Posterior vena cava (tissue), 2 donors: Measurements from ENCODE around the gene FGF14. TPM values are rescaled to one million over a fixed set of nuclear protein-coding genes. Genes with fewer than 3 reads are reported as not detected.

Experiments
- DNase-seq: peaks from one replicate; pipeline ENCODE4 v3.0.0-alpha.2; 2020; ENCODE audit warnings: low spot score
- intact Hi-C, 2 donors: fragments of 100-400 bp; cut with DNase I; formaldehyde crosslinking; loops; one replicate each; pipeline versions ENCODE4 v1.14.1 to v1.14.2; 2022 to 2023
- total RNA-seq, 2 donors: library from RNA; stranded (reverse); fragmentation: NEBNext Ultra II Directional; extraction: Animal tissue kit (Norgen Biotek cat#: 25700); gene quantifications; one replicate each; pipeline ENCODE4 v1.2.1, GENCODE V29; 2021
- donor health status: DM: yes; HTN: yes; CAD: no.
- donor health status: DM: yes; HTN: yes; CAD: no.

FGF14 gene
- total RNA-seq, 2 donors from 2014 or later = 4.6 to 6.6 TPM

DNA sequence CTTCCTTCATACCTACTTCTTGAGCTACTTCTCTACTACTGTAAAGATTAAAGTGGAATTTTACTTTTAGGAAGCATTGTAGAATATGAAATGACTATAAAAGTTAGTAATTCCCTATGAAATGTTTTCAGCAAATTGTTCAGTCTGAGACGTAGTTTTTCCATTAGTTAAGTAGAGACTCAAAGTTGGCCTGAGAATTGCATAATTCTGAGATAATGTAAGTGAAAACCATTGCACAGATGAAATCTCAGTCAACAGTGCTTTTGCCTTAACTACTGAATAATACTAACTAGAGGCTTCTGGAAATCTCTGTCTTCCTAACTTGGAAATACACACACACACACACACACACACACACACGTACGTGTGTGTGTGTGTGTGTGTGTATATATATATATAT is 125.9 kb downstream of the FGF14 start:
- intact Hi-C loops = no loop called here
- DNase-seq = no peak

DNA sequence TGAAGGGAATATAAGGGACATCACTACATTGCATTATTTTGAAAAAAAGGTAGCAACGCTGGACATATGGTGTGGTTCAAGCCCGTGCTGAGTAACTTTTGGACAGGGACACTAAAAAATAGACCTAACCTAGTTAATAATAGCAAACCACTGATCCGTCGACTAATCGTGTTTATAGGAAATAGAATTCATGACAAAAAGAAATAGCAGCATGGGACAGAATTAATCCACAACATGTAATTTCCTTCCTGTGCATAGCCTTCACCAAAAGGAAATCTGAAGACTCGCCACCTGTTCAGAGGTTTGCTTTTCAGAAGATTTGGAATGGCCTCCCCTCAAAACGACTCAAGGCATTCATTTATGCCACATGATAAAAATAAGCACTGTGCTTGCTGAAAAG is 128.7 kb downstream of the FGF14 start:
- DNase-seq = no peak
- intact Hi-C loops = no loop called here

DNA sequence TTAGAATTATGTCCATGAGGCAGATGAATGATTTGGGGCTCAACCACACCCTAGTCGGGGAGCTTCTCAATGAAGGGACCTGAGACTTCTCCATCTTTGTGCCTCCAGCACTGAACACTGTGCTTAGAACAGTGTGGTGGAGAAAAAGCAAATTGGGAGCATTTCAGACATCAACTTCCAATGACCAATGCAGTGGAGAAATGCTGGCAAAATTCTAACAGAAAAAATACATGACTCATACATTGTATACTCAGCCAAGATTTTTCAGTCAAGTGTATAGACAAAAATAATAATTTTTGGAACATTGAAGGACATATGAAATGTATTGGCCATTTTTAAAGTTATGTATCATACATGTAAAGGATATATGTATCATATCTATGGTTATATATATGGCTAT is 134.7 kb downstream of the FGF14 start:
- no peak for DNase-seq
- intact Hi-C loops = no loop called here

DNA sequence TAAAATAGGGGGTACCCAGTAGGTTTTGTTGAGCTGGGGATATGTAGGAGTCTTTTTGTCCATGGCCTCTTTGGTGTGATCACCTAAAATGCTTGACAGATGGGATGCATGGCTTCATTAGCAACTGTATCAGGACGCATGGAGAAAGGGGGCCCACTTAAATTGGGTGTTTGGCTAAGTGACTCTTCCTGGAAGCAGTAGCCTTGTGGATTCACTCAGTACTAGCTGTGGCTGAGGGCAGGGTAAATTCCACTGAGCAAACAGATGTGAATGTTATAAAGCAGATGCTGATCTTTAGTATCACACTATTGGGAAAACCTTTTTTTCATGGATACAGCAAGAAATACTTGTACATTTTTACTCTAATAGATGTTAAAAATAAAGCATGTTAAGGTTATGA is 140.0 kb downstream of the FGF14 start:
- intact Hi-C loops = no loop called here

DNA sequence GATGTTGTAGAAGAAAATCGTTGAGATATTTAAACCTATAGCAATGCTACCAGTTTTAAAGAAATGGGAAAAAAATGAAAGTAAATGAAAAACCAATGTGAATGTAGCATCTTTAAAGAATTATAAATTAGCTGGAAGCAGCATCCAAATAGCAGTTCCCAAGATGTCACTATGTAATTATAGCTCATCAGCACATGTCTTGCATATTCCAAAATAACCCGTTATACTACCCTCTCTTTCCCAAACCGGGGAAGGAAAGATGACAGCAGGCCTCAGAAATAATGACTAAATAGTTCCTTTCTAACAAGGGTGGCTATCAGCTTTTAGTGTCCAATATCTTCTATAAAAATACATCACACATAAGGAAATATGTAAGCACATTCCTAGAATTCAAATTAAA is 140.5 kb downstream of the FGF14 start:
- no peak for DNase-seq
- intact Hi-C loops = no loop called here

More for the DNA sequence above, 140.0 kb downstream of the FGF14 start:
- DNase-seq = no peak

DNA sequence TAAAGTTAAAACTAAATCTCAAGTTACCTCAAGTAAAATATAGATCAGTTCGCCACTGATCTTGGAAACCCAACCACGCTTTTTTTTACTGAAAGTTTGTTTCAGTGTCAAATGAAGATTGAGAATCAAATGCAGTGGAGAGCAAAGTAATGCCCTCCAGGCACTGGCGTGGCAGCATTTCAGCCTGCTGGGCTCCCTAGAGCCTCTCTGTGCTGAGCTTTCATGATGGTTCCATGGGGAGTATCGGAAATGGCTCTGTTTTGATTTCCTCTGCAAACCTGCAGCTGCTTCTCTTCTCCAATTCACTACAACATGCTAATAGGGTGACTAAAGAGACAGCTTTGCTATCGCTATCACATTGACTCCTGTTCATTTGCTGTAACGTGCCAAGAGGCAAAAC is 141.6 kb downstream of the FGF14 start:
- DNase-seq = no peak
- intact Hi-C loops = no loop called here

DNA sequence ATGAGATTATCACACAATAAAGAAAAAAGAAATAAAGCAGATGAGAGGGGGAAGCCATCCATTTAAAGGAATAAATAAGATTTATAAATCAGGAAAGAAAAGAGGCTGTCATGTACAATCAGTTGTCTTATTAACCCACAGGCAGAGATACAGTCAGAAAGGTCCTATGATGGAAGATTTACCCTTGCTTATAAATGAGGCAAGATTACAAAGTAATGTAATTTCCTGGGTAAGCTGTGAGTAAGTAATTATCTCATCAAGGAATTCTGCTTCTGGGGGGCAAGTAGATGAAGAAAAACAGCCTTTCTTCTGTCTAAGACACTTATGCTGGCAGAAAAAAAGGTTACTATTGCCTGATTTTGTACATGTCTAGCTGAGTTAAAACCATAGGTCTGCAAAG is 146.4 kb downstream of the FGF14 start:
- intact Hi-C loops = no loop called here
- no peak for DNase-seq

DNA sequence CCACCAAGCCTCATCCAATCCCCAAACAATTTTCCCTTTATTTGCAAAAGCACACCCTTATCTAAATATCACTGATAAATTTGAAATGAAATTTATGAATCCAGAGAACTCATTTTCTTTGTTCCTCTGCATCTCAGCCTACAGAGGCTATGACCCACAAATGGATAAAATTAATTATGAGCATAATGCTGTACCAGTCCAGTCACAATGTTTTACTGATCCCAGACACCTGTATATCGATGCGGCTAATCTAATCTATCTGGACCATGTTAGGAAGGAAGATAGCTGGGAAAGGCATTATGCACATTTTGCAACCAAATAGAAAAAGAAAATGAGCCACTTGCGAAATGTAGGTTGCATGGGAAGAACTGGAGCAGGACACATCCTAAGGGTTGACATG is 150.0 kb downstream of the FGF14 start:
- DNase-seq = no peak
- intact Hi-C loops = no loop called here

DNA sequence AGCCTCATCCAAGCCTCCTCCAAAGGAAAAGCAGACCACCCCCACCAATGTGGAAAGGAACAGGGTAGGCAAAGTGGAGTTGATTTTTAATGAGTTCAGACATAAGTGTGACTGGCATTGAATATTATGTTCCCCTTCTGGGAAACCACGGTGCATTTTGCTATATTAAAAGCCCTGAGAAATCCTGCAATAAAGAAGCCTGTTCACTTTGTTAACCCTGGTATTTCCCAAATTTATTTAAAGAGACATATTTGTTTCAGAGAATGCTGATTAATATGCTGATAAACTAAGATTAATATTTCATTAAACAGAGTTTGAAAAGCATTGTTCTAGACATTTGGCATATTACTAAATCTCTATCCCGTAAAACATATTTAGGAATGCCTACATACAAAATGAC is 151.4 kb downstream of the FGF14 start:
- intact Hi-C loops = no loop called here
- DNase-seq = no peak

DNA sequence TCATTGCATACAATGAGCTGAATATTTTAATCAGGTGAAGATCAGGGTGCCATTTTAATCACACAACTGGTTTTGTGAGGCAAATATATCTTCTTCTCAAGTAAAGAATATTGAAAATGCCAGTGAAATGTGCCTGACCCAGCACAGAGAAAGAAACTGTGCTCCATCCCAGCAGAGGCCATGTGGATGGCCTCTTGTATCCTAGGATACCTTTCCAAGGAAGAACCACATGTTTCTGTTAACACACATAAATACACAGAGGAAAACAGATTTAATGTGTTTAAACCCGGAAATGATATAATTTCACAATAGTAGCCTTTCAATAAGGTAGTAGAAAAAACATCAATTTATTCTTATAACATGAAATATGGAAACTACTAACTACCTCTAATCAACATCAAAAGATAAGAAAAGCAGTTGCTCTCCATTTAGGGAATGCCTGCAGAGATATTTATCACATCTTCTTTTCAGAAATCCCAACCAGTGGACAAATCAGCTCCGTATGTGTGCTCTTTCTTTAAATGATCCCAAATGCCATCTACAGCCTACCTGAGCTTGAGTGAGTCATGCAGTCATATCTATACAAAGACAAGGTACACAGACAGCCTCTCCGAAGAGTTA is 157.1 kb downstream of the FGF14 start:
- no peak for DNase-seq
- intact Hi-C loops = no loop called here

DNA sequence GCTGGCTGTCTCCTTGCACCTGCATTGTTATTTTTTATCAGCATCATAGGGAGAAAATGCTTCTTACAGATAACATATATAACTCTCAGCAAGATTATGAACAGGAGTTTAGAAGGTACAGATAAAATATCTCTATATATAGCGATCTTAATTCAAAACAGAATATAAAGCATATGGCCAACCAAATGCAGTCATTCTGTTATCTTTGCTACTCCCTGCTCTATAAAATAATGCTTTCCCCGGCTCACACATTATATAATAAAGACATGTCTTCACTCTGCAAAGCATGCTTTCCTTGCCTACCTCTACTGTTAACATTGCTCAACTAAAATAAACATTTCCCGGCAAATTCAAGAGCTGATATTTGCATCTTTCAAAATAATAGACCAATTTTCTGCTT is 161.7 kb downstream of the FGF14 start:
- intact Hi-C loops = no loop called here
- DNase-seq = no peak

DNA sequence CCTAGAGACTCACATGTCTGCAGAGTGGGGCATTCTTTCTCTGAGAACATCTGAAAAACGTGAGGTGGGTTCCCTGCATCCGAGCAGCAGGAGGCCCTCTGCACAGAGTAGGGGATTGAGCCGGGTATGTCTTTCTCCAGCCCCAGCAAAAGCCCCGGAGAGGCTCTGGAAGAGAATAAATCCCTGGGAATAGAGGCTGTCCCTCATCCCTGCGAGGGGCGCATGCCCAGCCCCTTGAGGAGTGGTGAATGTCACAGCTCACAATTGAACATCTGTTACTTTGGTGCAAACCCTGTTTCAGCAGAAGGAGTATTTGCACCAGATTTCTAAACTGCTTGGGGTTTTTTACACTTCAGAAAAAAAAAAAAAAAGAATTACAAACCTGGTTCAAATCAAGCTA is 164.6 kb downstream of the FGF14 start:
- no peak for DNase-seq
- intact Hi-C loops = no loop called here

DNA sequence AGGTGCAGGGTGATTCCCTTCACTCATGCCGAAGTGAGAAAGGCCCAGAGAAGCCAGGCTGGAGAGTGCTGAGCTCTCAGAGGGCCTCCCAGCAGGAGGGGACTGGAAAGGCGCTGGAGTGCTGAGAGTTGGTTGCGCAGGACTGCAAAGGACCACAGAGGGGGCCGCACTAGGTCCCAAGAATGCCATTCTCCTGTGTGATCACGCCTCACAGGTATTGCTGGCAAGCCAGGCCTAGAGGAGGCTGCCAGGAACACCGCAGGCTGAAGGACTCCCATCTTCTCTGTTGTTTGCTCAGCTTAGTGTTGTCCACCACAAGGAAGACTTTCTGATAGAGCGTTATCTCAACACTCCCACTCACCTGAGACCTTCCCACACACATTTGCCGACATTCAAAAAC is 165.0 kb downstream of the FGF14 start:
- DNase-seq = no peak
- intact Hi-C loops = no loop called here

DNA sequence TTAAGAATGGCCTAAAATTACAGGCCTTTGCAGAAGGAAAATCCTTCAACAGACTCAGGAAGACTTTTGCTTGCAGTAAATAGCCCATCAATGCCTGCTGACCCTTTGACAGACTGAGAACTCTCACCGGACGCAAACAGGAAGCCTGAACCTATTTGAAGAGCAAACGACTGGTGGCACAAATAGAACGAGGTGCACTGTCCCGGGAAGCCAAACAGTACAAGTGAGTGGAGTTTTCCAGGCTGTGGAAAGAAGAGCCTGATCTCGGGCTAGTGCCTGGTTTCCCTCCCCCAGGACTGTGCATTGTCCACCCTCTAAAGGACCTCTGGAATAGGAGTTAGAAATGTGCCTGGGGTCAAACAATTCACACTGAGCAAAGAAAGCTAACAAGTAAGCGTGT is 165.5 kb downstream of the FGF14 start:
- intact Hi-C loops = no loop called here
- DNase-seq = no peak

DNA sequence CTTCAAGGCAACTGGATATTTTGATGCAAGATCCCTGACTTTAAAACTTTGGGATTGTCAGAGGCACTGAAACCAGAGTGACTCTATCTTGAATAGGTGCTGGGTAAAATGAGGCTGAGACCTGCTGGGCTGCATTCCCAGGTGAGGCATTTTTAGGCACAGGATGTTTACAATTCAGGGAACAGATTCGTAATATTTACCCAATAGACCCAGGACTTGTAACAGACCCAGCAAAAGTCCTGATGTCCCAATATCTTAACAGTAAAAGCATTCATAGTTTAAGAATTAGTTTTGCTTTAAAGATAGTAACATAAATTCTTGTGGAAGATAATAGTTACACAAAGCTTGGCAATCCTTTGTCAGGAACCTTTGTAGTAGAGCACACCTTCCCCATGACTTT is 166.2 kb downstream of the FGF14 start:
- no peak for DNase-seq
- intact Hi-C loops = no loop called here

DNA sequence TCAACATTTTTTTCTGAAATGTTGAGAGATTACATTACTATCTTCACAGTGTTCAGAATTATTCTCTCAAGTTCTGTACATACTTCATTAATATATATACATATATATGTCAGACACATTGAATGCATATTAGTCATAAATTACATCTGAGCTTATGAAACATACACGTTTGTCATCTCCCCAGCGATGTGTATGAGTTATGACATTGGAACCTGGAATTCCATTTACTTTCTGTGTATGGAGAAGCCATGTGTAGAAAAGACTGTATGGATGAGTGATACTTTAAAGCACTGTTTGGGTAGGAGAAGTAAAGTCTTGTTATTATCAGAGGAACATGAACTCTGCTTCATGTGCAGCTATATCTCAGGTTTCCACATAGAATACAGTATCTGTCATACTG is 167.2 kb downstream of the FGF14 start:
- DNase-seq = no peak
- intact Hi-C loops = no loop called here

DNA sequence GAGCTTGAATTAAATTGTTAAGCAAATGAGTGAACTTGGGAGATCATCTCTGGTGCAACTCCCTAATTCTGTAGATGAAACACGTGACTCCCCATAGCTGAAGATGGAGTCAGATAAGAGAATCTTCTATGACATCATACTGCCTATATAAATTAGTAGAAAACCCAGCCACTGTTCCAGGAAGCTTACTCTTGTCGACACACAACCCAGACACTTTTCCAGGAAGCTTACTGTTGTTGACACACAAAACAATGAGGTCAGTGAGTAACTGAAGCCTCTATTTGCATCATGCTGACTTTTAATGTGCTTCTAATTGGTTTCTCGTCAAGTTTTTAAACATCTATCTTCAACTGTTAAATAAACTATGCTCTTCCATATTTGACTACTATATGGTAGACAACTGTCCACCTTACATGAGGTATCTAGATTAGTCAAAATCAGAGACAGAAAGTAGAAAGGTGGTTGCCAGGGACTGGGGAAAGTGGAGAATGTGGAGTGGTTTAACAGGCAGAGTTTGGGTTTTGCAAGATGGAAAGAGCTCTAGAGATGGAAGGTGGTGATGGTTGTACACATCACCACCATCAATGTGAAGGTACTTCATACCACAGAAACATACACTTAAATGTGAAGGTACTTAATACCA is 168.2 kb downstream of the FGF14 start:
- intact Hi-C loops = no loop called here
- no peak for DNase-seq

DNA sequence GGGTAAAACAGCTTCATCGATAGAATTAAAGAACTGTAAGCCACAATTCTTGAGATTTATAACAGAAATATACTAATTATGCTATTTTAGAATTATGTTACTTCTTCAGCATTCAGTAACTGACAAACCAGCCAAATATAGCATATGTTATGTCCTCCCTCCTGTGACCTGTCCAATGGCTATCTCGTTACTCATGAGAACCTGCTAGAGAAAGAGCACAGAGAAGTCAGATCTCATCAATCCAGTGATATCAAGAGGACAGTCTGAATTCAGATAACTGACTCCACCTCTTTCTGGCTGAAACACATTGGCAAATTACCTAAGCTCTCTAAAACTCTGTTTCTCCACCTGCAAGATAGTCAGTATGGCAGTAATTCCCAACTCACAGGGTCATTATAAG is 170.4 kb downstream of the FGF14 start:
- no peak for DNase-seq
- intact Hi-C loops = no loop called here

DNA sequence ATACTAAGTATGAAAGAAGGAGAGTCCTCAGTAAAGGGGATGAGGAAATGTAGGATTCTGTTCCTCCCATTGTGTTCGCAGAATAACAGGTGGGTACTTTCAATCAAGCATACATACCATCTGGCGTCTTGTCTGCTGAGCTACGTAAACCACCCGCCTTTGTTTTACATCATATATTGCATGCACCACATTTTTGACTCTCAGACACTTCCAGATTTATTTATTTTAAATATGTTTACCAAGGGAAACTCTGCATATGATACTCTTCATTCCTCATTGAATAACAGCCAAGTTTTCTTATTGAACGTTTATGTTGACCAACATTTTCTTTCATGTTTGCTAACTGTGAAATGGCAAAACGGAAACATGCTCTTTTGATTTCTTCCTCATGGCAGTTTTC is 174.1 kb downstream of the FGF14 start:
- no peak for DNase-seq

DNA sequence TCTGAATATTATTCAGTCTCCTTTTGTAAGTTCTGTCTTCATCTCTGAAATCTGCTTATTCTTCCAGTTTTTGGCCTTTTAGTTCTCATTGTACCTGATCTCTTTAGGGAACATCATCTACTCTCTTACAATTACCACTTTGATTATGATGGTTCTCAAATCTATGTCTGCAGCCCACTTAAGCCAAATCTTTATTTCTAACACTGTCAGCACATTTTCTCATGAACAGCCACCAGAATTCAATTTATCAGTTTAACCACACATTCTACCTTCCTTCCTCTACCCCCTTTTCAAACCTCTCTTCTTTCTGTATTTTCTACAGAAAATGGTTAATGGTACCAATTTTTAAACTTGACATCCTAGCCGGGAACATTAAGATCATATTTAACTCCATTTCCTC is 175.3 kb downstream of the FGF14 start:
- intact Hi-C loops = no loop called here
- DNase-seq = no peak

More for the DNA sequence above, 174.1 kb downstream of the FGF14 start:
- intact Hi-C loops = no loop called here

DNA sequence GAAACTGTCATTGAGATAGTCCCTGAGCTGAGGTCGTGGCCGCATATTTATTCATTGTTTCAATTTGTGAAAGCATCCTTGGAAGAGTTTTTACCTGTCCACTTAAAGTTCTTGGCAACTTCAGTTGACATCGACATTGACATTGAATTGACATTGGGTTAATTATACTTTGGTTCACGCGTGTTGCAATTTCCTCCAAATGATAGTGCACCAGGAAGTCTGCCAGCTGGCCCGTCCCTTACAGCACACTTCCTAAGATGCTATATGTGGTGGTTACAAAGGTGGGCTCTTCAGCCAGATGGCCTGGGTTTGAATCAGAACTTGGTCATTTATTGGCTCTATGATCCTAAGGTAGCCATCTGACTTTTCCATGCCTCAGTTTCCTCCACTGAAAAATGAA is 176.0 kb downstream of the FGF14 start:
- intact Hi-C loops = no loop called here
- no peak for DNase-seq
